Activated gamma-delta T cell (primary cell): ENCODE data around the gene IGSF21.

Source experiments
- DNase-seq: peaks from one replicate; lab custom pipeline; 2025; lab: John Stamatoyannopoulos, UW

The IGSF21 gene

DNA sequence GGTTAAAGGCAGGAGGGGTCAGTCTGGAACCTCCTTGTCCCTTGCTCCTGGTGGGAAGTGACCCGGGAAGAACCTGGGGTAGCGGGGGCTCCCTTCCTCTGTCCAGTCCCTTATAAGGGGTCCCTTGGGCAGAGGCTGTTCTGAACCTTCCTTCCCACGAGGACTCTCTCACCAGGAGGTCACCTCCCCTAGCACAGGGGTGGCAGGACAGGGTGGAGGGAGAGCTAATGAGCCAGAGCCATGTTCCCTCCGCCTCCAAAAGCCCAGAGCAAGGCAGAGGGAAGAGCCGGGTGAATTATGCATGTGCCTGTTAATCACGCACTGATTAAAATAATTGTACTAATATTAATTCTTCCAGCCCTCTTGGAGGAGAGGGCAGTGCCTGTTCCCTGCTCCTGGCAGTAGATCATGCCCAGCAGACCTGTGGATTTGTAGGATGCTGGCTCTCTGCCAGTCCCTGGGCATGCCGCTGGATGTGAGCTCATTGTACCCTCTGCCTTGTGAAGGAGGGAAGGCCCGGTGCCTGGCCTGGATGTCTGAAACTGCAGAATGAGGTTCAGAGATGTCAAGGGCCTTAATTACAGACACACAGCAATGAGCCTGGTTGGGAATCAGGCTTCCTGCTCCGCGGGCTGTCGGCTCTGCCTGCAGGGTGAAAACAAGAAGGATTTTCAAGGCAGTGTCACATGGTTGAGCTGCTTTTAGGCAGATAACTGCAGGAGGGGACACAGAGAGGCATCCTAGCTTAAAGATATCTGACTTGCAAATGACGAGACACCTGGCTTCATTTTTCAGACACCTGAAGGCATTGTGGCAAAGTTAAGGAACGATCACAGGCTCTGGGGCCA lies 68.2 kb downstream of the IGSF21 start:
- no peak for DNase-seq

DNA sequence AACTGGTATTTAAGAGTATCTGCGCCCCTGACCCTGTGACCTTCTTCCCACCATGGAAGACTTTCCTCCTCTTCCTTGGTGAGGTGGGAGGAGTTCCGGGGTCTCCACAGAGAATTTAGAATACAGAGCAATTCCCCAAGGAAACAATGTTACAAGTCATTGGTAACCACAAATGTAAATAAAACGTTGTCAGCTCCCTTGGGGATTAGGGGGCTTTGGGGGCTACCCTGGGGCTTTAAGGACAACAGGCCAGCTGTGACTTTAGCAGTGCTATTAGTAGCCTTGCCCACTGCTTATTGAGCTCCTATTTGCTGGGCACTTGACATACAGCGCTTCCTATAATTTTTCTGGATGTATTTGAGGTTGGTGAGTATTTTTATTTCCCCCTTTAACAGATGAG lies 69.0 kb downstream of the IGSF21 start:
- no peak for DNase-seq

DNA sequence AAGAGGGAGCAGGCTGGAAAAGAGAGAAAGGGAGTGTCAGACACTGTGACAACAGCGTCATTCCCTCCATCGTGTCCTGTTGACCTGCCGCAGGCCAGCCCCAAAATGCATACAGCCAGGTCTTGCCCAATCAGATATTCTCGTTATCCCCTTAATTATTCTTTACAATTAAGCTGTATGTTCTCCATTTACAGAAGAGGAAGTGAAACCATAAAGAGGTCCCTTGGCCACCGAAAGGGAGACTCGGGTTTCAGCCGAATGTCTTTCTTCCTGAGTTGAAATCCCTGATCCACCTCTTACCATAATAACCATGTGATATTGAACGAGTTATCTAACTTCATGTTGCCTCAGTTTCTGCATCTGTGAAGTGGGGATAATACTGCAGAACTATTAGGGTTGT lies 70.5 kb downstream of the IGSF21 start:
- no peak for DNase-seq

DNA sequence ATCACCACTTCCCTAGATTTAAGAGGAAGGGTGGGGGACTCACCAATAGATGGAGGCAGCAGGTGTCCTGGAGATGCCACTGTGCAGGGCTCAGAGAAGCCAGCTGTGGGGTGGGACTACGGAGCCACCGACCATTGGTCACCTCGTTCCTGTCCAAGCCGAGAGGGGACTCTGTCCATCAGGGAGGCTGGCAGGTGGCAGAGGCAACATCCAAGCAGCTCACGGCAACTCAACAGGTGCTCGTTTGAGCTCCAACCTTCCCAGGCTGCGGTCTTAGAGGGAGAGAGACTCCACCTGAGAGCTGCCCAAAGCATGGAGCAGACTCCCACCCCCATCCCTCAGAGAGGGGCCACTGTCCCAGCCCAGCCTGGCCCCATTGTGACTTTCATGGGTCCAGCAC lies 71.4 kb downstream of the IGSF21 start:
- DNase-seq, result no peak

DNA sequence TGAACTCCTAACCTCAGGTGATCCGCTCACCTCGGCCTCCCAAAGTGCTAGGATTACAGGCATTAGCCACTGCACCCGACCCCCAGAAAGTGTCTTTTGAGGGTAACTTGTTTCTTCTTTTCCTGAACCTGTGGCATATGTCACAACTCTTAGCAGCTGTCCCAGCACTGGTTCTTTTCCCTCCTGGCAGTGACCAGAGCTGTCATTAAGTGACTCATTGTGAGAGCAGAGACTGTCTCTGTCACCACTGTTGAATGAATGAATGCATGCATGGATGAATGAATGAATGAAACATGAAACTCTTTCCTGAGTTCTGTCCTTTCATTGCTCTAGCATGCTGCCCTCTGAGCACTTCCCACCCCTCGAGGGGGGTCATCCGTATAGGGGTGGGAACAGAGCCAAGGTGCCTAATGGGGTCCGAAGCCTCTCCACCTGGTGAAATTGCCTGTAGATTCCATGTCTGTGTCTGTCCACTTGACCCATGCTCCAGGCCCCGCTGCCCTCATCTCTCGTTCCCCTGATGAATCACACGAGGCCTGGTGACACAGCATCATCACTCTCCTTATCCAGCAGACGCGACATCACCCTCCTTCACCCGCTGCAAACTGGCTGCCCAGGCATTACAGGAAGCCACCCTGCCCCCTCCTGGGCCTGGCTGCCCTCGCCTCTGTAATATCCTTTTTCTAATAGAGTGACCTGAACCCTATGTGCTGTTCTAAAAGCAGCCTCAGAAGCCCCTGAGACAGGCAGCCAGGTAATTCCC lies 75.0 kb downstream of the IGSF21 start:
- no peak for DNase-seq

DNA sequence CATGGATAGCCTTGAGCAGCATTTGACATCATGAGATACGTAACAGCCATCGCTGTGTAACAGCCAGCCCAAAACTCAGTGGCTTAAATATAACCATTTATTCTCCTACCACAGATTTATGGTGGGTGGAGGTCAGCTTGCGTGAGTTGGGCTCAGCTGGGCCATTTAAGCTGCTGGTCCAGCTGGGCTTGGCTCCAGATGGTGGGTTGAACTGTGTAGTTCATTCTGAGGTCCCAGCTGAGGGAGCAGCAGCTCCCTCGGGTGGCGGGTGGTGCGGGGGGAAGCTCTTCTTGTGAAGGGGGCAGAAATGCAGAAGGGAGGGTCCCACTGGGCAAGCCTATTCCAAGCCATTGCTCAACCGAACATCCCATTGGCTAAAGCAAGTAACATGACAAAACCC lies 75.9 kb downstream of the IGSF21 start:
- no peak for DNase-seq

DNA sequence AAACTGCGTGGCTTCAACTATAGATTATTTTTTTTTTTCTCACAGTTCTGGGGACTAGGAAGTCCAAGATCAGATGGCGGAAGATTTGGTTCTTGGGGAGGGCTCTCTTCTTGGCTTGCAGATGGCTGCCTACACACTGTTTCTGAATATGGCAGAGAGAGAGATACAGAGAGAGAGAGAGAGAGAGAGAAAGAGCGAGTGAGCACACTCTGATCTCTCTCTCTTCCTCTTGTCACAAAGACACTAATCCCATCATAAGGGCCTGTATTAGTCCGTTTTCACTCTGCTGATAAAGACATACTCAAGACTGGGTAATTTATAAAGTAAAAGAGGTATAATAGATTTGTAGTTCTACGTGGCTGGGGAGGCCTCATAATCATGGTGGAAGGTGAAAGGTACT lies 79.5 kb downstream of the IGSF21 start:
- DNase-seq, result no peak

GRCh38 chr1:18188820-18189517 lies 81.4 kb downstream of the IGSF21 start:
- no peak for DNase-seq

- DNase-seq, result no peak
Observed at GRCh38 chr1:18190598-18190997, 83.0 kb downstream of the IGSF21 start.

- no peak for DNase-seq
Observed at GRCh38 chr1:18191037-18191436, 83.4 kb downstream of the IGSF21 start.

DNA sequence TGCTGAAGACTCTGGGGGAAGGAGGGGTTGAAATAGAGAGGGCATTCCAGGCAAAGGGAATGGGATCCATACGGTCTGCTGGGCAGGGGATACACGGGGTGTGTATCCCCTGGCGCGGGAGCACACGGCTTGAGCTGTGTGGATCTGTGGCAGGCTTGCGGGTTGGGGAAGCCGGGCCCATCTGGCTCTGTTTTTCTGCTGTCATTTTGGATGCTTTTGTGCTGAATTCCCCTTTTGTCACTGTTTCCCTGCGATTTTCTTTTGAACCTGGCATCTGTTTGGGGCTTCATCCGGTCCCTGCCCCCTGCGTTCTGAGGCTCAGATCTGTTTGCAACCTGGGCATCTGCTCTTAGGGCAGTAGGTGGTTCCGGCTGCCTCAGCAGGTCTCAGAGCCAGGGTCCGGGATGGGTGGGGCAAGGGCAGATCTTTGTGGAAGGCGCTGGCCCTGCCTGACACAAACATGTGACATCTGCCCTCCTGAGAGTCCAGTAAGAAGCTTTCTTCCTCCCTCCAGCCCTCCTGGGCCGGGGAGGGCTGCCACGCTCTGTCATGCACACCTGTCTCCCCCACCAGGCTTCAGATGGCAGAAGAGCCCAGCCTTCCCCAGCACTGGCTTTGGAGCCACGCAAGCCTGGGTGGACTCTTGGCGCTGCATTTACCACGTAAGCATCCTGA lies 84.0 kb downstream of the IGSF21 start:
- no peak for DNase-seq

GRCh38 chr1:18192182-18192581 lies 84.6 kb downstream of the IGSF21 start:
- no peak for DNase-seq

- no peak for DNase-seq
Observed at GRCh38 chr1:18192974-18193373, 85.4 kb downstream of the IGSF21 start.

DNA sequence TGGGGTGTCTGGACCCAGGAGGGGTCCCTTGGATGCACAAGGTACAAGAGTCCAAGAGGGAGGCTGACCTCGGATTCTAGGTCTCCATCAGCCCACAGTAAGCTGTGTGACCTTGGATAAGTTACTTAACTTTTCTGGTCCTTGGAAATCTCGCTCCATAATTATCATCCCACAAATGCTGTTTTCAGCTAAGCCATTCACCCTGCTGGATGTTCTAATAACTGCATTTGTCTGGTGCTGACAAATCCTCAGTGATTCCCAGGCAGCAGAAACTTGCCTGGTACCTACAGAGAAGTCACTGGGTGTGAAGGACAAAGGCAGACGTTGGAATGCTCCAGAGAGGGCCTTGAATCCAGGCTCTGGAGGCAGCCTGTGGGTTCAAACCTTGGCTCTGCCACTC lies 89.7 kb downstream of the IGSF21 start:
- DNase-seq, result no peak

DNA sequence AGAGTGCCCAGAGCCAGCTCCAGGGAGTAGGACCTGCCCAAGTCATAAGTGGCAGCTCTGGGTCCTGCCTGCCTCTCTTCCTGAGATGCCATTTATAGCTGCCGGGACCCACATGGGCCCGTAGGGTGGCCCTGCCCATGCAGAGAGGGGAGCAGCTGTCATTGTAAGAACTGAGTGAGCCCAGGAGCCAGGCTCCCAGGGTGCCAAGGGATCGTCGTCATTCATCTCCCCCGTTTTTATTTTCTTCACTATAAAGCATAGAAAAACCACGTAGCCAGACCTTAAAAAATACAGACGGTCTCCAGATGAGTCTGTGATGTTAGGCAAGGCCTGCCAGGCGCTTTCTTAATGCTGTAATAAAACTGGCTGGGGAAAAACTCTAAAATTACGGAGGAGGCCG lies 90.7 kb downstream of the IGSF21 start:
- DNase-seq, result no peak

DNA sequence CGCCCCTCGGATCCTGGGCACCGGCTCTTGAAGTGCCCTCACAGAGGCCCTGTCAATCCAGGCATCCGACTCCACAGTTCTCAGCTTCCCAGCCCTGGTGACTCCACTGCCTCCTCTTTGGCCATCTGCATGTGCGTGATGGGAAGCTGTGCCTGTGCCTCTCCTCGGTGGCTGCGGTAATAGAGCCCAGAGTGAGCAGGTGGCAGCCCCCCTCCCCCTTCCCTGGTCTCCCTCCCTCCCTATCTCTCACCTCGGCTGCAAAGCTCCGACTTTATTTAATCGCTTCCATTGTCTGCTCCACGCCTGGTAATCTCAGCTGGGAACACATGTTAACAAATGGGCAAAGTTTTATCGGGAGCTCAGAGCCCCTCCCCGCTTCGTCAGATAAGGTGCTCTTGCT lies 91.9 kb downstream of the IGSF21 start:
- no peak for DNase-seq

- no peak for DNase-seq
Observed at GRCh38 chr1:18200136-18200717, 92.6 kb downstream of the IGSF21 start.

- DNase-seq, result no peak
Observed at GRCh38 chr1:18200918-18201317, 93.3 kb downstream of the IGSF21 start.

DNA sequence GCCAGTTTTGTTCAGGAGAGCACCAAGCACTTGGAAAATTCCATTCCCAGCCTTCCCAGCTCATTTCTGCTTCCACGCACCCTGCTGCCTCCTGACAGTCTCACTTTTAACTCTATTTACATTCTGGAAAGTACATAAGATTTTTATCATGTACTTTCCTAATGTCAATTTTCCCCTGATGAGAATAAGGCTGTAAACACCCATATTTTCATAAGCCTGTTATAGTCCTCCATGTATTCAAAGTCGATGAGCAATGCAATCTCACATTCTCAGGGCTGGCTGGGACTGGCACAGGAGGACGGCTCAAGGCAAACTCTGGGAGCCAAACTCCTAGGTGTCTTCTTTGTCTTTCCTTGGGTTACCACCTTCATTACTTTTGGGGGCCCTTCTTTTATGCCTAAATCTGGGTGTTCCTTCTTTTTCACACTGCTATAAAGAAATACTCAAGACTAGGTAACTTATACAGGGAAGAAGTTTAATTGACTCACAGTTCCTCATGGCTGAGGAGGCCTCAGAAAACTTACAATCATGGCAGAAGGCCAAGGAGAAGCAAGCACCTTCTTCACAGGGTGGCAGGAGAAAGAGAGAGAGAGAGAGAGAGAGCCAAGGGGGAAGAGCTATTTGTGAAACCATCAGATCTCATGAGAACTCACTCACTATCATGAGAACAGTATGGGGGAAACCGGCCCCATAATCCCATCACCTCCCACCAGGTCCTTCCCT lies 94.6 kb downstream of the IGSF21 start:
- DNase-seq, result no peak

DNA sequence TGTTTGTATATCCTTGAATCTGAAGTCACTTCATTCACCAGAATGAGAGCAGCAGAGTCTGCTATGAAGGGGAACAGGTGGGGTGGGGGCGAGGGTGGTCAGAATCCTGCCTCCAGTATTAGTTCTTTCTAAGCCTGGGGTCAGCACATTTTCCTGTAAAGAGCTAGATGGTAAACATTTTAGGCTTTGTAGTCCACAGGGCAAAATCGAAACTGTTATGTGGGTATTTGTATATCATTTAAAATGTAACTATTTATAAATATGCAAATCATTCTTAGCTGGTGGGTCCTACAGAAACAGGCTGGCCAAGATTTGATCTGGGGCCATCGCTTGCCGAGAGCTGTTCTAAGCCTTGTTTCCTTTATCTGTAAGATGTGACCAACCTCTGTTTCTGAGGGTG lies 96.0 kb downstream of the IGSF21 start:
- DNase-seq, result no peak

- DNase-seq, result no peak
Observed at GRCh38 chr1:18204575-18204974, 97.0 kb downstream of the IGSF21 start.
